ENCODE data around the gene ZNF195.
"Not testable (repeated sequence)": the region's sequence is repeated elsewhere in the genome, so short reads cannot be mapped to it uniquely, and the experiment has no call there.

The ZNF195 gene

DNA sequence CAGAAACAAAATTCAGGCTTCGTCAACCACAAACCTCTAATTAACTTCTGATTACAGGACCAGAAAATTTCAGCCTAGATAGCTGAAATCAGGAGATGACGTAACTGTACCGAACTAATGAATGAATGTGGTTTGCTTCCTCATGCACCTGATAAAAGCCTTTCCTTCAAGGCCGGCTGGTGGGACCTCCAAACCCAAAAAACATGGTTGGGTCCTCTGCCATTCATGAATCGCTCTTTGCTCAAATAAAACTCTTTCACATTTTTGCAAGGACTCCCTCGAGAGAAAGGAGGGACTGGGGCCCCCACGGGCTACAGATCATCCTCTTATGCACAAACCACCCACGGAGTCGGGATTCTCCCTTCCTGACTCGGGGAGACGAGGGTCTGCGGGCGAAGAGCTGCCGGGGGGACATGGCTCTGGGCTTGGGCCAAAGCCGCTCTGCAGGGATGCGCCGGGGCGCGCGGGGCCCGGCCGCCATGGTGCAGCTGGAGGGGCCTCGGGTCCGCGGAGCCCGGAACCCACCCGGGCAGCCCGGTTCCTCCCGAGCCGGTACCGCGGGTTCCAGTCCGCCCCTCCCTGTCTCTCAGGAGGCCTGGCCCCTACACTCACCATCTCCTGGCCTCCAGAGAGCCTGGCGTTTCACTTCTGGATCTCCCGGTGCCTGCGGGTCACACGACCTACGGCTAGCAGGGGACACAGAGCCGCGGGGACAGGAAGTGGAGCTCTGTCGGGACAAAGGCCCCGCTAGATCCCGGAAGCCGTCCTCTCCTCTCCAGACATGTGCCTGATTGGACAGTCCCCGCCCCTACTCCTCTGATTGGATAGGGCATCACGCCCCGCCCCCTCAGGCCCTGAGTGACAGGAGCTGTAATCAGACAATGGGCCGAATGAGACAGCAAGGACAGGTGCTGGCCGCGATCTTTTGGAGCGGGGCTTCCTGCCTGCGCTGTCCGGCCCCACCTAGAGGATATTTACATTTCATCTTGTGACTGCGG, at the start of gene ZNF195:
Gene ZNF195 (minus strand): TSS at position 721 of the 998 bp plus-strand sequence. CDS start 106 bp downstream, at position 615.
- peak; percentile 99 for DNase-seq

DNA sequence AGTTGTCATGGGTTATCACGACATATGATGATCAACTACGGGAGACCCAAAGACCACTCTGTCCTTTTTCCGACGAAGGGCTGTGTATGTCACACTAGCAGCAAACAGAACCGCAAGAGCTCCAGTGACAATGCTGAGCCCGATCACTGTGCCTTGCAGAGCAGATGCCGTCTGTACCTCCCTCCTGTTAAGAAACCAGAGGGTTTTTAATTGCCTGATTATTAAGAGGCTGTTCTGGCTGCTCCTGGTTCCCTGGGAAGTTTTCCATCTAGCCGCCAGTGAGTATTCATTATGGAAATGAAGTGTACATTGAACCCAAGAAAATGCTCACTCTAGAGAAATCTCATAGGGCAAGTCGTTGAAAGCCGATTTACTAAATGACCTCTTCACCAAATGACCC, 49.1 kb upstream of the ZNF195 start:
- not testable (repeated sequence) for DNase-seq

DNA sequence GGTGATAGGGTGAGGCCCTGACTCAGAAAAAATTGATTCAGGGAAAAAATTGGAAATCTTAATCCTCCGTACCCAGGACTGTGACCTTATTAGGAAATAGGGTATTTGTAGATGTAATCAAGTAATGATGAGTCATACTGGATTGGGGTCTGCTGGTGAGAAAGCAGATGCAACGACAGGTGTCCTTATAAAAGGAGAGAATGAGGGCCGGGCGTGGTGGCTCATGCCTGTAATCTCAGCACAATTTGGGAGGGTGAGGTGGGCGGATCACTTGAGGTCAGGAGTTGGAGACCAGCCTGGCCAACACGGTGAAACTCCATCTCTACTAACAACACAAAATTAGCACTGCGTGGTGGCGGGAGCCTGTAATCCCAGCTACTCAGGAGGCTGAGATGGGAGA, 47.6 kb upstream of the ZNF195 start:
- DNase-seq: not testable (repeated sequence)

DNA sequence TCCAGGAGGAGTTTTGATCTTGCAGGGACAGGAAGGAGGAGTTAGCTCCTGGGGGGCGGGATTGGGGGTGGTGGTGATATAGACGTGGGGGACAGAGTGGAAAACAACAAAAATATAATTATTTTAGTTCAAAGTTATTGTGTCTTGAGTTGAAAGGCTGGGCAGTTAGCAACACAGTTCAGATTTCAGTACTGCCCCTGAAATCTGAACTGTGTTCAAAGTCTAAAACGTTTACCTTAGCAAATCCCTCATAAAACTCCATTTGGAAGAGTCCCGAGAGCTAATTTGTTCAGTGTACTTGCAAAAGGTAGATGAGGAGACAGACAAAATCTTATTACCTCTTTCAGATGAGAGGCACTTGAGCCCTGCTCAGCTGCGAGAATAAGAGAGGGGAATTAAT, 45.0 kb upstream of the ZNF195 start:
- not testable (repeated sequence) for DNase-seq

DNA sequence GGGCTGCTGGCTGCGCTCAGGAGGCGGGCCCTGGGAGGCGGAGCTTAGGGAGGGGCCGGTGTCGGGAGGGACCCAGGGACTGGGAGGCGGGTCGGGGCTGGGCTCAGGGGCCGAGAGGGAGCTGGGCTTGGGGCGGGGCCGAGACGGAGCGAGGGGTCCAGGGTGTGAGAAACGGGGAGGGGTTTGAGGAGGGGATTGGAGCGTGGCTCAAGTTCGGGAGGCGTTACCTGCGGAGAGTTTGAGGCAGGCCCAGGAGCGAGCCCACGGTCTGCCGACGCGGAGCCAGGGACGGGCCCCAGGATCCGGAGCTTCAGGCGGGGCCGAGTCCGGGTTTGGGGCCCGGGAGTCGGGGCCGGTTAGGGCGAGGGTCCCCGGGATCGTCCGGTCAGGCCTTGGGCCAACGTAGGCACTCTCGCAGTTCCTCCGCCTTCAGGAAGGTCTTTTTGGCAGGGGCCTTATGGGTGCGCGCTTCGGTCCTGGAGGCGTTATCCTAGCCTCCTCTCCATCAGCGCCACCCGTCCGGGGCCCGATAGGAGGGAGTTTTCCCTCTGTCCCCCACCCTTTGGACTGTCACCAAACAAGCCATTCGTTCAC, 44.3 kb upstream of the ZNF195 start:
- DNase-seq: not testable (repeated sequence)

DNA sequence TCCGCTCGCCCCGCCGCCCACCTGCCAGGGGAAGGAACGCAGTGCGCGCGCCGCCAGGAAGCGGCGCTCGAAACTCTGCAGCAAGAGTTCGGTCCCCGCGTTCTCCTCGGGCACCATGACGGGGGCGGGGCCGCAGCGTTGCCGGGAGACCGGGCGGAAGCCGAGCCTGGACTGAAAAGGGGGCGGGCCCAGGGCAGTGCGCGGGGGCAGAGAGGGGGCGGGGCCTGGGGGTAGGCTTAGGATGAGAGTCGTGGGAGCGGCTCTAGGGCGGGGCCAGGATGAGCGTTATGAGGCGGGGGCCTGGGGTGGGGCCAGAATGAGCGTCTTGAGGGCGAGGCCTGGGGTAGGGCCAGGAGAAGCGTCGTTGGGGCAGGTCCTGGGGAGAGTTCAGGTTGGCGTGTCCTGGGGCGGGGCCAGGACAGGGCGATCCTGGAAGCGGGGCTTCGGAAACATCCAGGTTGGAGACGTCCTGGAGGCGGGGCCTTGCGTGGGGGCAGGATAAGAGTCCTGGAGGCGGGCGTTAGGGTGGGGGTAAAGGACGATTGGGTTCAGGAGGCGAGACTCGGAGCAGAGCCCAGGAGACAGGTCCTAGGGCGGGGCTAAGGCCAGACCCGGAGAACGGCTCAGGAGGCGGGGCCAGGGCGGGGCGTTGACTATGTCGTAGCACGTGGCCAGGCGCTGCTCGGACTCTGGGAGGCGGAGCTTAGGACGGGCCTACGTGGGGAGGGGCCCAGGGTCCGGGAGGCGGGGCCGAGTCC, 43.6 kb upstream of the ZNF195 start:
- peak; percentile 100 for DNase-seq

DNA sequence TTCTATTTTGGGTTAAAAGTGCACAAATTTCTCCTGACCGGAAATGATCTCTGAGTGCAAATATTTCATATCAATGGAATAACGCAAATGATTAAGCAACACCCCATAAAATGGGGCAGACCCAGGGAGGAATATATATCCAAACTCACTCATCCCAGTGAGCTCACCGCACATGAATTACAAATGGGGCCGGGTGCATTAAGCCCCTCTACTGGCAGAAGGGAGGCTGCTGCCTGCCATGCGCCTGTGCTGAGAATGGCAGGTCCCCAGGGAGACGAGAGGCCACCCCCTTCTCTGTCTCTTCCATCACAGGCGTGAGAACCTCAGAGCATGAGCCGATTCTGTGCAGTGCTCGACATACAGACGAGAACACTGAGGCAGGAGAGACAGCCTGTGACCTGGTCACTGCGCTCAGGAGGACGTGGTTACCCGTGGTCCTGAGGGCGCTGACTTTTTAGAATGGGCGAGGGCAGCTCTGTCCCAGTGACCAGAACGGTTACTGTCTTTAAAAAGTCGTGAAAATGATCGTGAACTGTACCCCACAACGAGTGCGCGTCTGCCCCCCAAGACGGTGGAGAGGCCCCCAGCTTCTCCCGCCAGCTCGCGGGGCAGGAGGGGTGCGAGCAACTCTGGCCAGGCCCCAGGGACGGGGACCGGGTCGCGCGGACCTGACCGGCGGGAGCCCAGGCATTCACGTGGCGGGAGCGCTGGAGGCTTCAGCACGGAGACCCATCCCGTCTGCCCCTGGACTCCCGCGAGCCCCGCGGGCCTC, 42.8 kb upstream of the ZNF195 start:
- not testable (repeated sequence) for DNase-seq

DNA sequence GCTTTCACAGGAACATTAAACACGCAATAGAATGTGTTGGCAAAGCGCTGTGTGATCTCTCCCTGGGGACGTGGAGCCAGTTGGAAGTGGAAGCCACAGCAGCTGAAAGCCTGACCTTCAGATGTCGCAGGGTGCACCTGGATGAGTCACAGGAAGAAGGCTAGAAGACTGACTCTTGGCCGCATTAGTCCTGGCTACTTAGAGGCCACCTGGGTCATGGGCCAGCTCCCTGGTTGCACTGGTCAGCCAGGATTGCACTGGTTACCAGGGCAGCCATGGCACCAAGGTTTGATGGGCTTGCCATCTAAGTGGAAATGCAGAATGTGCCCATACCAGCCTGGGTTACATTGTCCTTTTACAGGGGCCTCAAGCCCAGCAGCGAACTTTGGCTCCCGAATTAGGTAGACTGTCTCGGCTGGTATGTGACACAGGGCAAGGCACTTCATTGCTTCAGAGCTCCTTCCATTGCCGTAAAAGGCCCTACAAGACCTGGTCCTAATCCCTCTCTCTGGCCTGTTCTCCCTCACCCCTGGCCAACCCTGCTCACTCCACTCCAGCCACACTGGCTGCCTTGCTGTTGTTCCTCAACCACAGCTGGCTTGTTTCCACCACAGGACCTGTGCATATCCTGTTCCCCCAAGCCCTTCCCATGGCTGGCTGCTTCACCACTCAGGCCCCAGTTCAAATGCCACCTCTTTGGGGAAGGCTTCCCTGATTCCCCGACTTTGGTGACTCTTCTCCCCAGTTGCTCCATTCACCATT, 41.5 kb upstream of the ZNF195 start:
- DNase-seq: not testable (repeated sequence)

DNA sequence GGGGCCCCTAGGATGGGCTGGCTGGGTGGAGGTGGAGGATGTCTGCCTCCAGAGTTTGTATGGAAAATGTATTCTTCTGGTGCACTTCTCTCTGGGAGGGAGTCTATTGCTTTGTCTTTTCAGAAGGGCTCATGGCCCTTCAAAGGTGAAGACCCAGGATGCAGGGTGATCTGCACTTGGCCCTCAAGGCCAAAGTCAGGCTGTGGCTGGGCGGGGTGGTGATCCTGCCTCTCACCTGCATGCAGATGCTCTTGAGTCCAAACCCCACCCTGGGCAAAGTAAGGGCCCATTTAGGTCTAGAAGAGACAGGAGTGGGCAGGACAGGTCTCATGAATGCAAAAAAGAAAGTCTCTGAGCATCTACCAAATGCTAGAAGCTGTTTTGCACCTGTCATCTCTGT, 40.5 kb upstream of the ZNF195 start:
- not testable (repeated sequence) for DNase-seq

DNA sequence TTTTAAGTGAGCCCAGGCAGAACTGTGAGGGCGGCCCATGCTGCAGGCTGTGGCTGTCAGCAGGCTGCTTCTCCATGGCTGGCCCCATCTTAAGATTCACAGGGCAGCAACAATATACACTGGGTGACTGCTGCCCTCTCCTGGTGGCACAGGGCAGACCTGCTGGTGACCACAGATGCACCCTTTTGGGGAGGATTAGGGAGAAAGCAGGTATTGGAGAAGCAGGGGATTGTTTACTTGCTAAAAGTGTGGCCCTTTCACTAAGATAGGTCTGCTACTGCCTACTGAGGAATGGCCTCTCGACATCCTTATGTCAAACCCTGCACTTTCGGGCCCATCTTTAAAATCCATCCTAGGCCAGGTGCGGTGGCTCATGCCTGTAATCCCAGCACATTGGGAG, 38.1 kb upstream of the ZNF195 start:
- peak; percentile 43 for DNase-seq

DNA sequence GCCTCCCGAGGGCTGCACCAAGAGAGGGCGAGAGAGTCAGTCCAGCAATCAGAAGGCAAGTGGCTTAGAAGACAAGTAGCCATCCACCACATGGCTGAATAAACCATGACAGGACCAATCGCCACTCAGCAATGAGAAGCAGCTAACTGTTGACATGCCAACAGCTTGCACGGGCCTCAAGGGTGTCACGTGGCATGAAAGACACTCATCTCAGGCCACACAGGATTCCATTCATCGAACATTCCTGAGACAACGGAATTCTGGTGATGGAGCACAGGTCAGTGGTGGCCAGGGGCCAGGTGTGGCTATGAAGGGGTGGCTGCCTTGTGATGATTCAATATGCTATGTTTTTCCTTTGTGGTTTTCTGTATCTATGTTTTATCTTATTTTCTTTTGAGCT, 36.4 kb upstream of the ZNF195 start:
- not testable (repeated sequence) for DNase-seq

DNA sequence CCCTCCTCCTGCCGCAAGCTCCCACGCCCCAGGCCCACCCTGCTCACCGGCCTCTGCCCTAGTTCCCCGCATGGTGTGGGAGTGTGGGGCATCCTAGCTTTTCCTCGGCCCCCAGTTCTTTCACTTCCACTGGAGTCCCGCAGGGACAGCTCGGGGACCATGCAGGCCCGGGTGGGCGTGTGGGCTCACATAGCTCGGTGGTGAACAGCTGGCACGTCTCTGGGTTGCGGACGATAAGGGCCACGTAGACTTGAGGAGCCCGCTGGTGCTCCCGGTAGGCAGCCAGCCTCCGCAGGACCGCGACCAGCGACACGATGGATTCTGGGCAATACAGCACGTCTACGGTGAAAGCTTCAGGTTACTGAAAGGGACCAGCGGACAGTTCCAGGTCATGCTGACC, 34.7 kb upstream of the ZNF195 start:
- DNase-seq: not testable (repeated sequence)

DNA sequence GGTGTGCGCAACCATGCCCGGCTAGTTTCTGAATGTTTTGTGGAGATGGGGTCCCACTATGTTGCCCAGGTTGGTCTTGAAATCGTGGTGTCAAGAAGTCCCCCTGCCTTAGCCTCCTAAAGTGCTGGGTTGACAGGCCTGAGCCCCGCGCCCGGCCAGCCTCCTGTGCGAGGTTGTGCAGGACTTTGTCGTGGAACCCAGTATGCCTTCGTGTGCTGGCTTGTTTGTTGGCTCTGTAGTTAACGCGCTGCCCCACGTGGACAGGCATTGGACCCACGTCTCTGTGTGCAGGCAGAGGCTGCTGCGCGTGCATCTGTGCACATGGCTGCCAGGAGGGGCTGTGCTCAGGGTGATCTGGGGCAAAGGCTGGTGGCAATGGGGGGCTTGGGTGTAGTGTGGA, 33.9 kb upstream of the ZNF195 start:
- DNase-seq: no peak

DNA sequence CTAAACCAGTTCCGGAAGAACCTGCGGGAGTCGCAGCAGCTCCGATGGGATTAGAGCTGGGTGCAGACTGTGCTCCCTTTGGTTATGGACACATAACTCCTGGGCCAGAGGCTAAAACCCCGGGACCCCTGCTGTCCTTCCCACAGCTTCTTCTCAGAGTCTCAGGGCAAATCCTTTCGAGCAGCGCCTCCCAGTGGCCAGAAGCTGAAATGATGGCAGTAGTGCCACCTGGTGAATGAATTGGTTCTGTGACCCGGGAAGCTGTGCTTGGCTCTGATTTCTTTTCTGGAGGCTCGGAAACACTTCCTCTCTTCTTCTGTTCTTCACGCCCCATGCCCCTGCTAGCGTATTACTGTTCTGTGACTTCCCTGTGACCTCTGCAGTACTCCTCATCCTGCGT, 29.8 kb upstream of the ZNF195 start:
- DNase-seq: peak; percentile 37

DNA sequence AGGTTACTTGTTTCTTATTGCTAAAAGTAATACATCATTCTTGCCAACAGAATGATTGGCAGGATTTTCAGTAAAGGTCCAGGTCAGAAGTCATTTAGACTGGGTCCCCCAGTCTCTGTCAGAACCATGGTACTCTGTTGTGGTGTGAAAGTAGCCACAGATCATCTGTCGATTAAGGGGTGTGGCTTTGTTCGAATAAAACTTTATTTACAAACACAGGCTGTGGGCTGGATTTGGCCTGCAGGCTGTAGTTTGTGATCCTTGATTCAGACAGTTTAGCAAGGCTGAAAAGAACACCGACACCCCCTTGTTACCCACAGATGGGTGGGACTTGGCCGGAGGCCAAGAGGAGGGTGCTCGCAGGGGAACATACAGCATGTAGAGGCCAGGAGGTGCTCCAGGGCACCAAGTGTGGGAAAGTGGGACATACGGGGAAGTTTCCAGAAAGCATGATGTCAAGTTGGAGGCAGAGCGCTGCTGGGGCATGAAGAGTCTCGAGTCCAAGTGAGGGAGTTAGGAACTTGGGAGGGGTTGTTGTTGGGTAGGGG, 29.2 kb upstream of the ZNF195 start:
- not testable (repeated sequence) for DNase-seq

DNA sequence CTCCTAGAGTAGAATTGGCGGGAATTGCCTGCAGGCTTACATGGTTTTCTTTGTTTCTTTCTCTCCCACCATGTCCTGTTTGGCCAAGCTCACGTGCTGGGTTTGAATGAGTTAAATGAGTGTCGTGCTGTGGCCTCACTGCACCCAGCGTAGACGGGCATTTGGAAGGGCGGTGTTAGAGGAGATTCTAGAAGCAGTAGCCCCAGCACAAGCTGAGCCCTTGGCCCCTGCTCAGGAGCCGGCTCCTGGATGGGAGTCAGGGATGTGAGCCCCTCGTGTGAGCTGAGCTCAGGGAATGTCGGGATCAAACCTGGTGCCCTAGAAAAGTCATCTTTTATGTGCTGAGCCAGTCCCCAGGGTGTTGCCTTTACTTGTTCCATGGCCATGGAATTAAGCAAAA, 28.0 kb upstream of the ZNF195 start:
- DNase-seq: not testable (repeated sequence)

DNA sequence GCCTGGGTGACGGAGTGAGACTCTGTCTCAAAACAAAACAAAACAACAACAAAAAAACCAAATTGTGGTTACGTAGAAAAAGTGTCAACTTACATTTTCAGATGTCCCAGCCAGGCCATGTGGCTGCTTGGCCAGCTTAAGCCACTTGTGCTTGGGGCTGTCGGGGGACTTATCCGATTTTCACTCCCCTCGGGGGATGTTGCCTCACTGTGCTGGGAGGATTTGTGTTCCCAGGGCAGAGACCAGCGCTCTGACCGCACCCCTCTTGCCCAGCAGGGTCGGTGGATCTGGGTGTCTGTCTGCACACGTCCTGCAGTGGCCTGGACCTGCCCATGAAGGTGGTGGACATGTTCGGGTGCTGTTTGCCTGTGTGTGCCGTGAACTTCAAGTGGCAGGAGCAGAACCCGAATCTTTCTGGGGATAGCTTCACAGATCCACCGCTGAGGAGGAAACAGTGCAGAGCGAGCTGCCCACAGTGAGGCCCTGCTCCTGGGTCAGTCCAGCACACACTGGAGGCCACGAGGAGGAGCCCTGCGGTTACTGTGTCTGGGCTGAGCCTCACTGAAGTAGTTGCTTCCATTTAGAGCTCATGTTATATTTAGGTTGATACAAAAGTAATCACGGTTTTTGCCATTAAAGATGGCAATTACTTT, 27.4 kb upstream of the ZNF195 start:
- not testable (repeated sequence) for DNase-seq

DNA sequence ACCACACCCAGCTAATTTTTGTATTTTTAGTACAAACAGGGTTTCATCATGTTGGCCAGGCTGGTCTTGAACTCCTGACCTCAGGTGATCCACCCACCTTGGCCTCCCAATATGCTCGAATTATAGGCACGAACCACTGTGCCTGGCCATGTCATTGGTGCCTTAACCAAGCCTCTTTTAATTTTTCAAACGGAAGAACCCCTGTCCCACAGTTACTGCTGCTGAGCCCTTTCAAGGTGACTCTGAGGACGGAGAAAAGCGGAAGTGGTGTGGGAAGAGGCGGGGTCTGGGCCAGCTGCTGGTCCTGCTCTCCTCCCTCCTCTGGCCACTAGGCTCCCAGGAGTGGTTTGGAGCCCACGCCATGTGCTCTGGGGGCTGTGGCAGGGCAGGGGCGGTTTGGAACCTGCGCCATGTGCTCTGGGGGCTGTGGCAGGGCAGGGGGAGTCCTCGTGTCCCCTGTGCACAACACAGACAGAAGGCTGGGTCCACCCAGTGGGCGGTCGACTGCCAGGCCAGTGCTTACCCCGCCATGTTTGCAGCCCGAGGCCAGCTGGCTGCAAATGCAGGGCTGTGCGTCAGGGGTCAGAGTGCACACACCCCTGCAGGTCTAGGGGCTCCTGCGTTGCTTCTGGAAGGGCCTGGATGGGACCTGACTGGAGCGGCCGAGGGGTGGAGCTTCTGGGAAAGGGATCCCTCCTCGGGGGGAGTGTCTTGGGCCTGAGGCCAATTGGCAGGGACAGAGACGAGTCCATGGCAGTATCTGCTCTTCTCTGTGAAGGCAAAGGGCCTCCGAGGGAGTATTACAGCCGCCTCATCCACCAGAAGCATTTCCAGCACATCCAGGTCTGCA, 25.4 kb upstream of the ZNF195 start:
- DNase-seq: peak; percentile 88

DNA sequence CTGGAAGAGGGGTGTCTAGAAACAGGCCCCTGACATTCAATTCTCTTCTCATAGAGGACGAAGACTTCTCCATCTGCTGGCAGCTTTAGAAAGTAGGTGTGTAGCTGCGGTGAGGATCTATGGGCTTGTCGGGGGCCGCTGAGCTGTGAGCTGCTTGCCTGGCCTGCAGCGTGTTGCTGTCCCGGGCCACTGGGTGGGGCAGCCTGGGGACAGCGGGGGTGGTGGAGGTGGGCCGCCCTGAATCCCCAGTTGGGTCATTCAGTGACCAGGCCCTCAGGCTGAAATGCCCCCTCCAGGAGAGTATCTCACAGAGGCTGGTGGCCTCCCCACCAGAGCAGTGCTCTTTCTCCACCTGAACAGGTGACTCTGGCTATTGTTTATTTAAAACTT, 23.9 kb upstream of the ZNF195 start:
- DNase-seq: not testable (repeated sequence)

All from NCI-H2029 (cell line).